HG03565 (cell line): ENCODE results near the gene ACTG1.

Experiments
- ATAC-seq: cut with Tn5 transposase; IDR thresholded peaks from one replicate; pipeline ENCODE4 v1.9.1; 2021; ENCODE audit warnings: mild to moderate bottlenecking, moderate library complexity; ENCODE audit not compliant: unreplicated experiment

ACTG1 gene

GRCh38 chr17:81545160-81545949 lies 32.8 kb upstream of the ACTG1 start:
- no peak for ATAC-seq

DNA sequence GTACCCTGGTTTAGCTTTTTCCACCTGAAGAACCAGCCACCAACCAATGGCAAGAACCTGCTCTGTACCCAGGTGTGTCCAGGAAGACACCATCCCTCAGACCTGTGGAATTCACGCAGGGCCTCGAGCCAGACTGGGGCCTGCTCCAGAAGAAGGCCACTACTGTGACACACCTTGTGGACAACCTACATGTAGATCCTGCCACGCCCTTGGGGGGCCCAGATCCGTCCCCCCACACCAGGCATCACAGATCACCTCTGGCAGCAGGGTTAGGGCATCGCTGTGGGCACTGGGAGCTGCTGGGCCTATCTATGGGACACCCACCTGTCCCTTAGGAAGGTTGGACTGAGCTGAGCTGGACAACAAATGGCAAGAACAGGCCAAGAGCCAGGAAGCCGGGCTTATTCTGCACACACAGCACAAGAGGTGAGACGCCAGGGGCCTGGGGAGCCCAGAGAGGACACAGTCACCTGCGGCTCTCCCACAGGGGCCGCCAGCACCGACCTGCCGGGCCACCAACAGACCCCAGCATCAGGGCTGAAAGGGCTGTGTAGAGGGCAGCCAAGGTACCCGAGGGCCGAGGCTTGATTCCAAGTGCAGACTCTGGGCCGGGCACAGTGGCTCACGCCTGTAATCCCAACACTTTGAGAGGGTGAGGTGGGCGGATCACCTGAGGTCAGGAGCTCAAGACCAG lies 31.8 kb upstream of the ACTG1 start:
- ATAC-seq, result no peak

GRCh38 chr17:81543756-81544155 lies 31.2 kb upstream of the ACTG1 start:
- no peak for ATAC-seq

GRCh38 chr17:81543339-81543675 lies 30.7 kb upstream of the ACTG1 start:
- no peak for ATAC-seq

- no peak for ATAC-seq
Measured at GRCh38 chr17:81542431-81543338, 30.1 kb upstream of the ACTG1 start.

- no peak for ATAC-seq
Measured at GRCh38 chr17:81541123-81541522, 28.5 kb upstream of the ACTG1 start.

GRCh38 chr17:81540676-81541027 lies 28.1 kb upstream of the ACTG1 start:
- no peak for ATAC-seq

GRCh38 chr17:81539961-81540675 lies 27.5 kb upstream of the ACTG1 start:
- no peak for ATAC-seq

DNA sequence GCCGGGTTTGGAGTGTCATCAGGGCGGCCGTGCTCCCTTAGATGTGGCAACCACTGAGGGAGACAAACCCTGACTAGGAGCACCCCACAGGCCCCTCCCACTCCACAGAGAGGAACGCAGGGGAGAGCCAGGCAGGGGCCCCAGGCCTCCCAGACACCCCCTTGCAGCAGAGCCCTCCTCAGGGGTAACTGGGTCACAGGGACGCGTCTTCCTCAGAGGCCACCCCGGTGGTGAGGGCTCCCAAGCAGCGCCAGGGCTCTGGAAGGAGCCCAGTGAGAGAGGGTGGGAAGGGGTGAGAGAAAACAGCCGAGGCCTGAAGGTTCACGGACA lies 26.9 kb upstream of the ACTG1 start:
- ATAC-seq, result no peak

- ATAC-seq, result no peak
Measured at GRCh38 chr17:81538651-81539570, 26.3 kb upstream of the ACTG1 start.

DNA sequence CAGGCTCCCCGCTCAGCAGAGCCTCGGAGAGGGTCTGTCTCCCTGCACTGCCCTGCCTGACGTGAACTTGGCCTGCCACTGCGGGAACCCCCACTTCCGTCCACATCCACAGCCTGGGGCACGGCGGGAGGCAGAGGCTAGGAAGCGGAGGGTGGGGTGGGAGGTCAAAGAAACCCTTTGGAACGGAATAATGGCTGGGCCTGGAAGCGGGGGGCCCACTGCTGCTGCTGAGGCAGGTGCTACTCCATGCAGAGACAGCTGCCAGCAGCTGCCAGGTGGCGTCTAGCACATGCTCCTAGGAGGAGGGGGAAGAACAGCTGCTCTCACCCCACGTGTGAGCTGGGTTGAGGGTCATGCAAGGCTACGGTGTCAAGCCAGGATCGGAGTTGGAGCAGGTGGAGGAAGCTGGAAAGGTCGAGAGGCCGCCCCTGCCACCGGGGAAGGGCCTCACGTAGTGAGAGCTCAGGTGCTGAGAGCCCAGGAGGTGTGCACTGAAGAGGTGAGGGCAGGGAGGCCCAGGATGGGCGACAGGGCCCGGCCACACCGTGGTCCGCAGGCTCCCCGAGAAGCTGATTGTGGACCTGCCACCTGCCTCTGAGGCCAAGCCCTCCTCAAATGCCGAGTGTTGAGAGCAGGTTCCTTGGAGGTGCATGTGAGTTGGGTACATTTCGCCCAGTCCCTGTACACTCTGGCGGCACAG lies 25.4 kb upstream of the ACTG1 start:
- no peak for ATAC-seq

- ATAC-seq, result no peak
Measured at GRCh38 chr17:81537343-81537855, 24.8 kb upstream of the ACTG1 start.

- no peak for ATAC-seq
Measured at GRCh38 chr17:81536299-81537290, 24.0 kb upstream of the ACTG1 start.

GRCh38 chr17:81535480-81536298 lies 23.1 kb upstream of the ACTG1 start:
- ATAC-seq, result no peak

GRCh38 chr17:81535007-81535328 lies 22.4 kb upstream of the ACTG1 start:
- ATAC-seq, result no peak

- ATAC-seq, result no peak
Measured at GRCh38 chr17:81534157-81535006, 21.8 kb upstream of the ACTG1 start.
